K562 (cell line): ENCODE data around the gene ARHGAP22. TPM values are rescaled to one million over a fixed set of nuclear protein-coding genes. Genes with fewer than 3 reads are reported as not detected.
A peak's percentile ranks its signal among the peaks of the same experiment; 100 is the strongest.

Experiments
- CHD2 ChIP-seq: IDR thresholded peaks from 2 replicates; pipeline ENCODE4 v1.6.1; 2011; ENCODE audit warnings: low read depth, low read length
- ELF2 ChIP-seq: fragments of 250-450 bp; sonication (Bioruptor Pico); IDR thresholded peaks from 2 replicates; pipeline ENCODE4 v1.5.0; 2021; ENCODE audit warnings: mild to moderate bottlenecking
- FOSL1 ChIP-seq: fragments of 200-800 bp; sonication (Bioruptor generic); conservative IDR thresholded peaks from 2 replicates; pipeline ENCODE4 v1.6.1; 2016; ENCODE audit warnings: missing genetic modification characterization, missing compliant biosample characterization
- HOXB6 ChIP-seq: fragments of 250-450 bp; sonication (Bioruptor Pico); IDR thresholded peaks from 2 replicates; pipeline ENCODE4 v1.5.1; 2022; ENCODE audit warnings: mild to moderate bottlenecking, borderline replicate concordance
- NEUROD1 ChIP-seq: fragments of 150-350 bp; IDR thresholded peaks from 2 replicates; pipeline ENCODE4 v1.6.1; 2014; ENCODE audit warnings: borderline replicate concordance, low read length, low read depth; ENCODE audit not compliant: partially characterized antibody
- NRF1 ChIP-seq, 2 experiments: fragments of 450-650 bp; IDR thresholded peaks in 1 of 2; conservative IDR thresholded peaks in 1 of 2; 2 replicates each; pipeline ENCODE4 v1.6.1; 2014; ENCODE audit warnings: mild to moderate bottlenecking in 2 of 2
- PHF21A ChIP-seq: fragments of 450-650 bp; IDR thresholded peaks from 2 replicates; pipeline ENCODE4 v1.6.1; 2017; ENCODE audit warnings: low read depth, borderline replicate concordance
- RCOR1 ChIP-seq, 2 experiments: IDR thresholded peaks; 2 replicates each; pipeline ENCODE4 v1.6.1; 2012; ENCODE audit warnings: low read depth in 2 of 2, low read length in 2 of 2, borderline replicate concordance in 1 of 2, improper control_type of control experiment in 1 of 2
- RUNX1 ChIP-seq: sonication (generic); IDR thresholded peaks from 2 replicates; pipeline ENCODE4 v1.6.1; 2016; ENCODE audit warnings: antibody characterized with exemption, low read depth
- SRF ChIP-seq, 2 experiments: fragments of 250-450, 450-650 bp in 1 of 2; sonication (Bioruptor Pico) in 1 of 2; sonication (generic) in 1 of 2; formaldehyde crosslinking; IDR thresholded peaks; 2 replicates each; pipeline versions ENCODE4 v1.5.0 to v1.5.1; 2020 to 2022; ENCODE audit warnings: mild to moderate bottlenecking in 1 of 2, missing genetic modification reagents in 1 of 2
- TCF3 ChIP-seq: sonication (generic); formaldehyde crosslinking; IDR thresholded peaks from 2 replicates; pipeline ENCODE4 v1.4.0; 2020; ENCODE audit warnings: mild to moderate bottlenecking, missing genetic modification reagents
- ZFX ChIP-seq: sonication (generic); formaldehyde crosslinking; IDR thresholded peaks from 2 replicates; pipeline ENCODE4 v1.8.0; 2022; ENCODE audit warnings: mild to moderate bottlenecking, missing genetic modification reagents, moderate library complexity
- ZKSCAN1 ChIP-seq: fragments of 150-350 bp; IDR thresholded peaks from 2 replicates; pipeline ENCODE4 v1.6.1; 2016; ENCODE audit warnings: low read depth, low read length
- ZNF561 ChIP-seq: fragments of 450-650 bp; formaldehyde crosslinking; conservative IDR thresholded peaks from 2 replicates; pipeline ENCODE4 v1.4.0; 2020; ENCODE audit warnings: mild to moderate bottlenecking, moderate library complexity
- polyA plus RNA-seq, 8 experiments: library from polyadenylated mRNA; depleted of rRNA in 4 of 8; stranded (reverse) in 5 of 8; unstranded in 3 of 8; fragments of >200 nt; fragmentation: Nextera tagmentation in 2 of 8; fragmentation: Illumina TruSeq in 1 of 8; extraction: Ambion mirVana in 2 of 8; extraction: Trizol in 1 of 8; gene quantifications; 2 replicates each; pipeline versions ENCODE4 v1.2.1 to v1.2.3, GENCODE V29; 2011 to 2014; ENCODE audit warnings: inconsistent platforms in 1 of 8, missing spikeins in 1 of 8
- total RNA-seq, 7 experiments: library from RNA; depleted of rRNA in 6 of 7; stranded (reverse); fragments of >200 nt in 6 of 7; fragmentation: Illumina TruSeq in 2 of 7; extraction: Trizol in 2 of 7; gene quantifications; 2 replicates each; pipeline versions ENCODE4 v1.2.1 to v1.2.3, GENCODE V29; 2011 to 2021; ENCODE audit warnings: low replicate concordance in 1 of 7
- TF ChIP-seq, protein P1 (sequence below): sonication (generic); formaldehyde crosslinking; IDR thresholded peaks from 2 replicates; pipeline ENCODE4 v1.8.1; 2023; ENCODE audit warnings: mild to moderate bottlenecking, missing genetic modification reagents
- TF ChIP-seq, protein P2 (sequence below): fragments of 200-800 bp; sonication (Bioruptor generic); IDR thresholded peaks from 2 replicates; pipeline ENCODE4 v1.6.1; 2017; ENCODE audit warnings: missing genetic modification characterization, missing compliant biosample characterization
- TF ChIP-seq, protein P3 (sequence below): fragments of 450-650 bp; IDR thresholded peaks from 2 replicates; pipeline ENCODE4 v1.6.1; 2014; ENCODE audit warnings: low read depth, mild to moderate bottlenecking, moderate library complexity, borderline replicate concordance
- TF ChIP-seq, protein P4 (sequence below): fragments of 250-450 bp; sonication (Bioruptor Pico); IDR thresholded peaks from 2 replicates; pipeline ENCODE4 v1.4.0; 2020; ENCODE audit warnings: borderline replicate concordance
- TF ChIP-seq, protein P5 (sequence below): IDR thresholded peaks from 3 replicates; pipeline ENCODE4 v1.6.1; 2011; ENCODE audit warnings: borderline replicate concordance, mild to moderate bottlenecking; ENCODE audit not compliant: insufficient read length, insufficient read depth

Gene ARHGAP22
- total and polyA plus RNA-seq, 9 of the 15 experiments (the other 6 are each of a cell fraction or from before 2014, with no cell fraction given), result 1.3 to 28.1 (median 12.7) TPM

DNA sequence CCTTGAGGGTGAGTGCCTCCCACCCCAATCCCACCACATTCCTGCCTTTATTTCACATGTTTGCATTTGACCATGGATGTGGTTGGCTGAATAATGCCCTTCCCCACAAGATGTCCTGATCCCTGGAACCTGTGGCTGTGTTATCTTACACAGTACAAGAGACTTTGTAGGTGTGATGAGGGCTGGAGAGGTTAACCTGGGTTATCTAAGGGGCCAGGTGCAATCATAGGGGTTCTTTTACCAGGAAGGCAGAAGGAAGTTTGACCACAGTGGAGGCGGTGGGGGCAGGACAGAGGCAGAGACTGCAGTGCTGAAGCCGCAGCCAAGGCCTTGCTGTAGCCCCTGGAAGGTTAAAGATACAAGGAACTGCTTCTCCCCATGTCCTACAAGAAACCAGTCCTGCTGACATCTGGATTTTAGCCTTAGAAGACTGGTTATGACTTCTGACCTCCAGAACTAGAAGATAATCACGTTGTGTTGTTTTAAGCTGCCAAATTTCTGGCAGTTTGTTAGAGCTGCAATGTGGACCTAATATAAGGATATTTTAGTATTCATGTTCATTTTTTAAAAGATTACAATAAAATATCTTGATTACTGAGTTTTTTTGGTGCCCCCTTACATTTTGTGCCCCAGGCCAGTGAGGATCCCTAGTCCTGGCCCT is 136.6 kb downstream of the ARHGAP22 start (continued):
- TF ChIP-seq FOSL1 (no peak), TCF3 (CRISPR knock-in tag) (peak; percentile 97), SRF (CRISPR knock-in tag; IDR thresholded peaks at IDR 0.05) (no peak), HOXB6 (no peak), CHD2 (no peak), NRF1 (conservative IDR thresholded peaks at IDR 0.05 in 1 of 2, IDR thresholded peaks at IDR 0.05 in 1 of 2) (no peak), ZKSCAN1 (0 out of 2 replicates have a peak, but pooled peaks have one; percentile 14), PHF21A (no peak), RUNX1 (peak; percentile 93), ZFX (peak; percentile 35; the same call in 1 of the 2 replicates), ELF2 (no peak), RCOR1 (IDR thresholded peaks at IDR 0.05; ENCODE audit: borderline replicate concordance in 1 of 2, low read depth in 2 of 2, low read length in 2 of 2) (peak; percentile 20 to 86; a peak in 3 of 4 replicates), NEUROD1 (no peak), ZNF561 (no peak)
- TF ChIP-seq, protein P1, sequence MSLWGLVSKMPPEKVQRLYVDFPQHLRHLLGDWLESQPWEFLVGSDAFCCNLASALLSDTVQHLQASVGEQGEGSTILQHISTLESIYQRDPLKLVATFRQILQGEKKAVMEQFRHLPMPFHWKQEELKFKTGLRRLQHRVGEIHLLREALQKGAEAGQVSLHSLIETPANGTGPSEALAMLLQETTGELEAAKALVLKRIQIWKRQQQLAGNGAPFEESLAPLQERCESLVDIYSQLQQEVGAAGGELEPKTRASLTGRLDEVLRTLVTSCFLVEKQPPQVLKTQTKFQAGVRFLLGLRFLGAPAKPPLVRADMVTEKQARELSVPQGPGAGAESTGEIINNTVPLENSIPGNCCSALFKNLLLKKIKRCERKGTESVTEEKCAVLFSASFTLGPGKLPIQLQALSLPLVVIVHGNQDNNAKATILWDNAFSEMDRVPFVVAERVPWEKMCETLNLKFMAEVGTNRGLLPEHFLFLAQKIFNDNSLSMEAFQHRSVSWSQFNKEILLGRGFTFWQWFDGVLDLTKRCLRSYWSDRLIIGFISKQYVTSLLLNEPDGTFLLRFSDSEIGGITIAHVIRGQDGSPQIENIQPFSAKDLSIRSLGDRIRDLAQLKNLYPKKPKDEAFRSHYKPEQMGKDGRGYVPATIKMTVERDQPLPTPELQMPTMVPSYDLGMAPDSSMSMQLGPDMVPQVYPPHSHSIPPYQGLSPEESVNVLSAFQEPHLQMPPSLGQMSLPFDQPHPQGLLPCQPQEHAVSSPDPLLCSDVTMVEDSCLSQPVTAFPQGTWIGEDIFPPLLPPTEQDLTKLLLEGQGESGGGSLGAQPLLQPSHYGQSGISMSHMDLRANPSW (CRISPR knock-in tag), result no peak
- TF ChIP-seq, protein P2, sequence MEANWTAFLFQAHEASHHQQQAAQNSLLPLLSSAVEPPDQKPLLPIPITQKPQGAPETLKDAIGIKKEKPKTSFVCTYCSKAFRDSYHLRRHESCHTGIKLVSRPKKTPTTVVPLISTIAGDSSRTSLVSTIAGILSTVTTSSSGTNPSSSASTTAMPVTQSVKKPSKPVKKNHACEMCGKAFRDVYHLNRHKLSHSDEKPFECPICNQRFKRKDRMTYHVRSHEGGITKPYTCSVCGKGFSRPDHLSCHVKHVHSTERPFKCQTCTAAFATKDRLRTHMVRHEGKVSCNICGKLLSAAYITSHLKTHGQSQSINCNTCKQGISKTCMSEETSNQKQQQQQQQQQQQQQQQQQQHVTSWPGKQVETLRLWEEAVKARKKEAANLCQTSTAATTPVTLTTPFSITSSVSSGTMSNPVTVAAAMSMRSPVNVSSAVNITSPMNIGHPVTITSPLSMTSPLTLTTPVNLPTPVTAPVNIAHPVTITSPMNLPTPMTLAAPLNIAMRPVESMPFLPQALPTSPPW, result peak; percentile 34
- TF ChIP-seq, protein P3, sequence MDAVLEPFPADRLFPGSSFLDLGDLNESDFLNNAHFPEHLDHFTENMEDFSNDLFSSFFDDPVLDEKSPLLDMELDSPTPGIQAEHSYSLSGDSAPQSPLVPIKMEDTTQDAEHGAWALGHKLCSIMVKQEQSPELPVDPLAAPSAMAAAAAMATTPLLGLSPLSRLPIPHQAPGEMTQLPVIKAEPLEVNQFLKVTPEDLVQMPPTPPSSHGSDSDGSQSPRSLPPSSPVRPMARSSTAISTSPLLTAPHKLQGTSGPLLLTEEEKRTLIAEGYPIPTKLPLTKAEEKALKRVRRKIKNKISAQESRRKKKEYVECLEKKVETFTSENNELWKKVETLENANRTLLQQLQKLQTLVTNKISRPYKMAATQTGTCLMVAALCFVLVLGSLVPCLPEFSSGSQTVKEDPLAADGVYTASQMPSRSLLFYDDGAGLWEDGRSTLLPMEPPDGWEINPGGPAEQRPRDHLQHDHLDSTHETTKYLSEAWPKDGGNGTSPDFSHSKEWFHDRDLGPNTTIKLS, result no peak
- TF ChIP-seq, protein P4, sequence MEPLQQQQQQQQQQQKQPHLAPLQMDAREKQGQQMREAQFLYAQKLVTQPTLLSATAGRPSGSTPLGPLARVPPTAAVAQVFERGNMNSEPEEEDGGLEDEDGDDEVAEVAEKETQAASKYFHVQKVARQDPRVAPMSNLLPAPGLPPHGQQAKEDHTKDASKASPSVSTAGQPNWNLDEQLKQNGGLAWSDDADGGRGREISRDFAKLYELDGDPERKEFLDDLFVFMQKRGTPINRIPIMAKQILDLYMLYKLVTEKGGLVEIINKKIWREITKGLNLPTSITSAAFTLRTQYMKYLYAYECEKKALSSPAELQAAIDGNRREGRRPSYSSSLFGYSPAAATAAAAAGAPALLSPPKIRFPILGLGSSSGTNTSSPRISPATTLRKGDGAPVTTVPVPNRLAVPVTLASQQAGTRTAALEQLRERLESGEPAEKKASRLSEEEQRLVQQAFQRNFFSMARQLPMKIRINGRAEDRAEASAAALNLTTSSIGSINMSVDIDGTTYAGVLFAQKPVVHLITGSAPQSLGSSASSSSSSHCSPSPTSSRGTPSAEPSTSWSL (CRISPR knock-in tag), result no peak
- TF ChIP-seq, protein P5, sequence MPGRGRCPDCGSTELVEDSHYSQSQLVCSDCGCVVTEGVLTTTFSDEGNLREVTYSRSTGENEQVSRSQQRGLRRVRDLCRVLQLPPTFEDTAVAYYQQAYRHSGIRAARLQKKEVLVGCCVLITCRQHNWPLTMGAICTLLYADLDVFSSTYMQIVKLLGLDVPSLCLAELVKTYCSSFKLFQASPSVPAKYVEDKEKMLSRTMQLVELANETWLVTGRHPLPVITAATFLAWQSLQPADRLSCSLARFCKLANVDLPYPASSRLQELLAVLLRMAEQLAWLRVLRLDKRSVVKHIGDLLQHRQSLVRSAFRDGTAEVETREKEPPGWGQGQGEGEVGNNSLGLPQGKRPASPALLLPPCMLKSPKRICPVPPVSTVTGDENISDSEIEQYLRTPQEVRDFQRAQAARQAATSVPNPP, result no peak
